ENCODE results near the gene ZNF362.

ZNF362 gene

GRCh38 chr1:33273961-33274371, 17.7 kb downstream of the ZNF362 start:
- TF ChIP-seq CTCF (IDR thresholded peaks at IDR 0.05; ENCODE audit: borderline replicate concordance, control extremely low read depth, extremely low read depth, insufficient read depth, missing control alignments), result no peak
- DNase-seq (ENCODE audit: low spot score), result no peak
- in situ Hi-C loops (cut with MboI; ENCODE audit: low sequenced_read_pairs, unreplicated experiment), result no loop called here

- no peak for TF ChIP-seq CTCF (IDR thresholded peaks at IDR 0.05; ENCODE audit: borderline replicate concordance, control extremely low read depth, extremely low read depth, insufficient read depth, missing control alignments)
- in situ Hi-C loops (cut with MboI; ENCODE audit: low sequenced_read_pairs, unreplicated experiment), result no loop called here
- no peak for DNase-seq (ENCODE audit: low spot score)
Observed at GRCh38 chr1:33274446-33274845, 18.2 kb downstream of the ZNF362 start.

DNA sequence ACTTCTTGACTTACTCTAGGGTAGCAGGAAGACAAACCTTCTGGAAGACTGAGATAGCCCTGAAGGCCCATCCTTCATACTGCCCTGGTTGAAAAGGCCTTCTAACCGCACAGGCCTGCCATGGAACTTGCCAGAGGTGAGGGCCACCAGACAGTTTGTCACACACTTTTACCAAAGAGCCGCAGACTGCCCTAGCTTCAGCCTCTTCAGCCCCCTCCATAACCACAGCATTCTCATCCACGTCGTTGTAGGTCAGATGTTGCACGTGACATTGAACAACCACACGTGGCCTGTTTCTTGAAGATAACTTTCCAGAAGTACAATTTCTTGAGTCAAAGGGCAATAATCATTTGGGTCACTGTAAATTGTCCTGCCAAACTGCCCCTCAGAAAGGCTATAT, 18.9 kb downstream of the ZNF362 start:
- no peak for DNase-seq (ENCODE audit: low spot score)
- in situ Hi-C loops (cut with MboI; ENCODE audit: low sequenced_read_pairs, unreplicated experiment), result no loop called here
- TF ChIP-seq CTCF (IDR thresholded peaks at IDR 0.05; ENCODE audit: borderline replicate concordance, control extremely low read depth, extremely low read depth, insufficient read depth, missing control alignments), result no peak

DNA sequence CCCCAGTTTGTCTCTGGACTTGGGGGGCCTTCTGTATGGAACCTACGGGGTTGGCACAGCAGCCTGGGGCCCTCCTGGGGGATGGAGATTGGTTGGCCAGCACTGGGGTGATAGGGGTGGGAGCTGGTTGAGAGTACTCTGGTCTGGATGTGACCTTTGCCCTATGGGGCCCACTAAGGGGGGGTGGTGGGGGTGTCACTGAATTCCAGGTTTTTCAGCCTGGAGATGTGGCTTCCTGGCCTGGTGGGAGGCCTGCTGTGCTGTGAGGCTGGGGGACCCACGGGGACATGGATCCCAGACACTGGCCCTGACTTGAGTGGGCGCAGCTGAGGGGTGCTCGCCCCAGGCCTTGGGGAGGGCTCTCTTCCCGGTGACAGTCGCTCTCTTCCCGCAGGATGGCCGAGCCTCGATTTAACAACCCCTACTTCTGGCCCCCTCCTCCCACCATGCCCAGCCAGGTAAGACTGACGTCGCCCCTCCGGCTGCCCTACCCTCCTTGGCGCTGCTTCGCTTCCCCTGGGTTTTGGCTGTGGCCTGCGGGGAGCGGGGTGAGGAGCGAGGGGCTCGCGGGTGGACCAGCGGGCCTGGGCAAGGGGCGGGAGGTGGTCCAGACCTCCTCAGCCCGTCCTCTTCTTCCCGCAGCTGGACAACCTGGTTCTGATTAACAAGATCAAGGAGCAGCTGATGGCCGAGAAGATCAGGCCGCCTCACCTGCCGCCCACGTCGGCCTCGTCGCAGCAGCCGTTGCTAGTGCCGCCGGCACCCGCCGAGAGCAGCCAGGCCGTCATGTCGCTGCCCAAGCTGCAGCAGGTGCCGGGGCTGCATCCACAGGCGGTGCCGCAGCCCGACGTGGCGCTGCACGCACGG, 19.6 kb downstream of the ZNF362 start:
- in situ Hi-C loops (cut with MboI; ENCODE audit: low sequenced_read_pairs, unreplicated experiment), result no loop called here
- TF ChIP-seq CTCF (IDR thresholded peaks at IDR 0.05; ENCODE audit: borderline replicate concordance, control extremely low read depth, extremely low read depth, insufficient read depth, missing control alignments), result no peak
- DNase-seq (ENCODE audit: low spot score), result no peak

GRCh38 chr1:33276573-33277298, 20.4 kb downstream of the ZNF362 start:
- no peak for DNase-seq (ENCODE audit: low spot score)
- in situ Hi-C loops (cut with MboI; ENCODE audit: low sequenced_read_pairs, unreplicated experiment), result no loop called here
- no peak for TF ChIP-seq CTCF (IDR thresholded peaks at IDR 0.05; ENCODE audit: borderline replicate concordance, control extremely low read depth, extremely low read depth, insufficient read depth, missing control alignments)

DNA sequence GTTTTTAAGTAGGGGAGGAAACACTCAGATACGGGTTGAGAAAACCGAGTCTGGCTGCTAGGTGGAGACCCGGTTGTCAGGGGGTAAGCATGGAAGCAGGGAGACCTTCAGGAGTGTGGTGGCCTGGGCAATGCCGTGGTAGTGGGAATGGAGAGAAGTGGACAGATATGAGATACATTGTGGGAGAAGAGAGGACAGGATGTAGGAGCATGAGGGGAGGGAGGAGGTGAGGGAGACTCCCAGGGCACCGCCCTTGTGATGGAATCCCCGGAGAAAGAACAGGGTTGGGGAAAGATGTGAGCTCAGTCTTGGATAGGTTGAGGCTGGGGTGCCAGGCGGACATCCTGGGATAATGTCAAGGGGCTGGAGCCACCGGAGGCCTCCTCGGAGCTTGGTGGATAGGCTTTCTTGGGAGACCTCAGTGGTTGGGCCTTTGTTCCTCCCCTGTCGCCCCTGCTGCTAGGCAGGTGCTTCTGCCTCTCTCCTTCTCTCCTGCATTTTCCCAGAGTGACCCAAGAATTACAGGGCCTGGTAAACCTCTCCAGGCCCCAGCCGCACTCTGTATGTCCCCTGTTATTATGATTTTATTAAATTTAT, 21.3 kb downstream of the ZNF362 start:
- DNase-seq (ENCODE audit: low spot score), result no peak
- in situ Hi-C loops (cut with MboI; ENCODE audit: low sequenced_read_pairs, unreplicated experiment), result no loop called here

More for the DNA sequence above, 21.3 kb downstream of the ZNF362 start:
- no peak for TF ChIP-seq CTCF (IDR thresholded peaks at IDR 0.05; ENCODE audit: borderline replicate concordance, control extremely low read depth, extremely low read depth, insufficient read depth, missing control alignments)

Measured in GM13976 (cell line).